Measurements from ENCODE around the gene EXOC3L1. TPM values are rescaled to one million over a fixed set of nuclear protein-coding genes. Genes with fewer than 3 reads are reported as not detected.

Gene EXOC3L1
- total RNA-seq, 2 experiments from 2014 or later, result not detected

DNA sequence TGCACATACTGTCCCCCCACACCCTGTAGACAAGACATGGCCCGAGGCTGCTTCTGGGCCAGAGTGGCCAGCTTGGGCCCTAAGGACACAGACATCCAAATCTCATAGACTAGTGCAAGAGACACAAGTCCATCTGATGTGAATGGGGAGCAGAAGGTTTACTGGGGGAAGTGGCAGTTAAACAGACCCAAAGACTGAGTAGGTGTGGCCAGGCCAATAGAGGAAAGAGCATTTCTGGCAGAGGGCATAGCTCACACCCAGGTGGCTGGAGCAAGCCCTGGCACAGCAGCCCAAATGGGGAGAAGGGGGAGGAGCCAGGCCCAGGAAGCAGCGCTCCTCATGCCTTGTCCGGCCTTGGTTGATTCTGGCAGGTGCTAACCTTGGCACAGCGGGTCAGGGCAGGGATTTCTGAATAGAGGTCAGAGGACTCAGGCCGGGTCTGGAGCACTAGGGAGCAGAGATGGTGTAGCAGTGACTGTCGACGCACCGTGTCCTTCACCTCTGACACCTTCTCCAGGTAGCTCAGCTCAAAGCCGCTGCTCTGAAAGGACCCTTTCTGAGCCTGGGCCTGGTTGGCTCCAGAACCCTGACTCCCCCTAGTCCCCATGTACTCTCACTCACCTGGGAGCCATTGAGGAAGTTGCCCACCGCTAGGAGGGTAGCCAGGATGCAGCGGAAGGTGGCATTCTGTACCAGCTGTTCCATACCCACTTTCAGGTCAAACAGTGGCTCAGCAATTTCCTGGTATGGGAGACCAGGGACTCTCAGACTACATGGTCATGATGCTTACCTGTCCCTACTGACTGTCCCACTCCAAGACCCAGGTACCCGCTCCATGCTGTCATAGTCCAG lies 41.1 kb upstream of the EXOC3L1 start:
- ATAC-seq (ENCODE audit: poor library complexity) (no peak), DNase-seq (no peak)
- H3K4me3 Mint-ChIP-seq, result no peak overlapping the region
- H3K4me1 Mint-ChIP-seq (ENCODE audit: low read depth), result peaks cover 23% of the 10 kb centered on the region
- no peaks in the 10 kb centered on the region for H3K9me3 ChIP-seq (ENCODE audit: control insufficient read depth in 1 of 2, insufficient read depth in 1 of 2, low read length in 2 of 2)
- H3K4me3 ChIP-seq (ENCODE audit: low read length), result no peak overlapping the region
- POLR2A ChIA-PET, result interaction anchor here (0.5 to 2.0 kb wide), 2 partner anchors 17 to 26 kb away, joined by 4 to 5 read pairs; no protein-coding TSS in a partner anchor
- H3K27me3 ChIP-seq (ENCODE audit: control insufficient read depth in 1 of 2, insufficient read depth in 2 of 2, low read length in 2 of 2), result no peaks in the 10 kb centered on the region
- TF ChIP-seq, protein P1, sequence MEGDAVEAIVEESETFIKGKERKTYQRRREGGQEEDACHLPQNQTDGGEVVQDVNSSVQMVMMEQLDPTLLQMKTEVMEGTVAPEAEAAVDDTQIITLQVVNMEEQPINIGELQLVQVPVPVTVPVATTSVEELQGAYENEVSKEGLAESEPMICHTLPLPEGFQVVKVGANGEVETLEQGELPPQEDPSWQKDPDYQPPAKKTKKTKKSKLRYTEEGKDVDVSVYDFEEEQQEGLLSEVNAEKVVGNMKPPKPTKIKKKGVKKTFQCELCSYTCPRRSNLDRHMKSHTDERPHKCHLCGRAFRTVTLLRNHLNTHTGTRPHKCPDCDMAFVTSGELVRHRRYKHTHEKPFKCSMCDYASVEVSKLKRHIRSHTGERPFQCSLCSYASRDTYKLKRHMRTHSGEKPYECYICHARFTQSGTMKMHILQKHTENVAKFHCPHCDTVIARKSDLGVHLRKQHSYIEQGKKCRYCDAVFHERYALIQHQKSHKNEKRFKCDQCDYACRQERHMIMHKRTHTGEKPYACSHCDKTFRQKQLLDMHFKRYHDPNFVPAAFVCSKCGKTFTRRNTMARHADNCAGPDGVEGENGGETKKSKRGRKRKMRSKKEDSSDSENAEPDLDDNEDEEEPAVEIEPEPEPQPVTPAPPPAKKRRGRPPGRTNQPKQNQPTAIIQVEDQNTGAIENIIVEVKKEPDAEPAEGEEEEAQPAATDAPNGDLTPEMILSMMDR (IDR thresholded peaks at IDR 0.05), result no peak
- no peak overlapping the region for H3K27ac ChIP-seq (ENCODE audit: low read depth in 1 of 2, low read length in 2 of 2)
- H3K27ac Mint-ChIP-seq, result no peak overlapping the region
- peaks cover 36% of the 10 kb centered on the region for H3K4me1 ChIP-seq (ENCODE audit: insufficient read depth, low read length)
- peaks cover 58% of the 10 kb centered on the region for H3K36me3 ChIP-seq (ENCODE audit: insufficient read depth, low read length)
- H3K27me3 Mint-ChIP-seq, result no peaks in the 10 kb centered on the region
- H3K36me3 Mint-ChIP-seq (ENCODE audit: low read depth), result peaks cover 69% of the 10 kb centered on the region
- intact Hi-C loops (cut with DNase I, micrococcal nuclease), result no loop called here
- CTCF ChIA-PET, result interaction anchor here (1.0 to 2.0 kb wide), 2 partner anchors 14 to 585 kb away, joined by 3 to 5 read pairs; no protein-coding TSS in a partner anchor
- H3K9me3 Mint-ChIP-seq, result no peaks in the 10 kb centered on the region

DNA sequence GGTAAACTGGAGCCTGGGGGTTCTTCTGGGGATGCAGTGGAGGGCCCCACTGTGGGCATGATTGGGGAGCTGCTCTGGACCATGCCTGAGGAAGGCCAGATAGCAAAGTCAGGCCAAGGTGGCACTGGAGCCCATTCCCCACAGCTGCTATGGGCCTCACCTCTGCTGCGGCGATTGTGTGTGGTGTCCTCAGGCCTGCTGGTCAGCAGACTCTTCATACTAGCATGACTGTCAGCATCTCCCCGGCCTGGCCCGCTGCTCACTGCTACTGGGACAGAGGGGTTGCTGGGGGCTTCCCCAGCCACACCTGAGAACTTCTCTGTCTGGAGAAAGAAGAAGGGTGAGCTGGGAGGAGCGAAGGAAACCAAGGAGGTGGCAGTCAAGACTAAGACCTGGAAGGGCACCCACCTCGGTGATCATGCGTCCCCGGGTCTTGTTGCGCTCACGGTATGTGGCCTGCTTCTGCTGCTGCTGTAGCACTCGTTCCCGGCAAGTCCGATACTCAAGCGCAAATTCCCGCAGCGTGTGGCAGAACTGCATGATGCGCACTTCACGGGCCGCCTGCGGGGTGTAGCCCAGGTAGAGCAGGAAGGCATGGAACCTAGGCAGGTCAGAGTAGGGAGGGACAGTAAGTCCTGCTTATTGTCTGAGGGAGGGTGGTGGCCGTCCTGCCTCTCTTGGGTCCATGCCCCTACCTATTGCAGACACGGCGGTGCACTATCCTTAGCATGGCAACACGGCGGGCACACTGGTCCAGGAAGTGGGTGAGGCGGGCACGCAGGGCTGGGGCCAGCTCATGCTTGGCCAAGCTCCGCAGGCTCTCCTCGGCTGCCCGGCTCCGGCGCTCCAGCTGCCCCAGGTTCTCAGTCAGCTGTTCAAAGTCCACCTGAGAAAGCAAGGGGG lies 40.2 kb upstream of the EXOC3L1 start:
- H3K9me3 ChIP-seq (ENCODE audit: control insufficient read depth in 1 of 2, insufficient read depth in 1 of 2, low read length in 2 of 2), result no peaks in the 10 kb centered on the region
- H3K4me1 ChIP-seq (ENCODE audit: insufficient read depth, low read length), result peaks cover 36% of the 10 kb centered on the region
- Mint-ChIP-seq H3K4me3 (peak overlapping the region; percentile 70), H3K9me3 (no peaks in the 10 kb centered on the region), H3K27me3 (no peaks in the 10 kb centered on the region), H3K27ac (no peak overlapping the region), H3K36me3 (ENCODE audit: low read depth) (peaks cover 67% of the 10 kb centered on the region), H3K4me1 (ENCODE audit: low read depth) (peaks cover 30% of the 10 kb centered on the region)
- POLR2A ChIA-PET, result interaction anchor here (3.9 kb wide), 1 partner anchor 17 kb away, joined by 81 read pairs; the partner anchor contains the start of genes FHOD1 and SLC9A5
- no peak overlapping the region for H3K4me3 ChIP-seq (ENCODE audit: low read length)
- CTCF ChIA-PET, result interaction anchor here (1.0 kb wide), 1 partner anchor 586 kb away, joined by 3 read pairs; no protein-coding TSS in a partner anchor
- peaks cover 52% of the 10 kb centered on the region for H3K36me3 ChIP-seq (ENCODE audit: insufficient read depth, low read length)
- TF ChIP-seq, protein P1 (IDR thresholded peaks at IDR 0.05), result no peak
- ATAC-seq (ENCODE audit: poor library complexity), result no peak
- no peaks in the 10 kb centered on the region for H3K27me3 ChIP-seq (ENCODE audit: control insufficient read depth in 1 of 2, insufficient read depth in 2 of 2, low read length in 2 of 2)
- intact Hi-C loops (cut with DNase I, micrococcal nuclease), result loop anchor here in 1 of 2 experiments (5.0 to 10.0 kb wide), 2 partner anchors 47 to 615 kb away; partner anchors contain the start of genes CENPT, NUTF2, PLEKHG4 and THAP11
- peak in 1 of 14 experiments; percentile 20 for DNase-seq
- no peak overlapping the region for H3K27ac ChIP-seq (ENCODE audit: low read depth in 1 of 2, low read length in 2 of 2)

DNA sequence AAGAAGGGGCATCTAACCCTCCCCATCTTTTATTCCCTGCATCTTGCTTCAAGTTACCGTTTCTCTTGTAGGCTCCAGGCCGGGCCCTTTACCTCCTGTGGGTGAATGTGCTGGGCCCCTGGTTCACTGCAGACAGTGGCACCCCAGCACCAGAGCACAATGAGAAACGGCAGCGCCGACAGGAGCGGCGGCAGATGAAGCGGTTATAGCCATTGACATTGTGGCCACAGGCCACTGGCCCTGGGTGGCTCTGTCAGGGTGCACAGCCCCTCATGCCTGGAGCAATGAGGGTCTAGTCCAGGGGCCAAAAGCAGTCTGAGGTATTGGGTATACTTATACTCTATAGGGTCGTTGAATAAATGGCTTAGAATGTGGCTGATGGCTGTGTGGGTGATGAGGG lies 39.0 kb upstream of the EXOC3L1 start:
- no peak overlapping the region for H3K4me3 ChIP-seq (ENCODE audit: low read length)
- ATAC-seq (ENCODE audit: poor library complexity) (no peak), DNase-seq (no peak)
- H3K27me3 Mint-ChIP-seq, result no peaks in the 10 kb centered on the region
- no peaks in the 10 kb centered on the region for H3K9me3 ChIP-seq (ENCODE audit: control insufficient read depth in 1 of 2, insufficient read depth in 1 of 2, low read length in 2 of 2)
- intact Hi-C loops (cut with DNase I, micrococcal nuclease), result loop anchor here in 1 of 2 experiments (1.0 to 10.0 kb wide), 3 partner anchors 15 to 616 kb away; partner anchors contain the start of genes CENPT, NUTF2, PLEKHG4 and THAP11
- no peaks in the 10 kb centered on the region for H3K27me3 ChIP-seq (ENCODE audit: control insufficient read depth in 1 of 2, insufficient read depth in 2 of 2, low read length in 2 of 2)
- peaks cover 42% of the 10 kb centered on the region for H3K4me1 ChIP-seq (ENCODE audit: insufficient read depth, low read length)
- POLR2A ChIA-PET, result interaction anchor here (3.9 kb wide), 1 partner anchor 18 kb away, joined by 81 read pairs; the partner anchor contains the start of genes FHOD1 and SLC9A5
- H3K36me3 Mint-ChIP-seq (ENCODE audit: low read depth), result peaks cover 59% of the 10 kb centered on the region
- TF ChIP-seq, protein P1 (IDR thresholded peaks at IDR 0.05), result no peak
- H3K27ac Mint-ChIP-seq, result no peak overlapping the region
- no peak overlapping the region for H3K27ac ChIP-seq (ENCODE audit: low read depth in 1 of 2, low read length in 2 of 2)
- H3K4me1 Mint-ChIP-seq (ENCODE audit: low read depth), result peaks cover 42% of the 10 kb centered on the region
- CTCF ChIA-PET, result interaction anchor here (2.7 kb wide), 1 partner anchor 17 kb away, joined by 31 read pairs; the partner anchor contains the start of gene FHOD1
- H3K36me3 ChIP-seq (ENCODE audit: insufficient read depth, low read length), result peaks cover 45% of the 10 kb centered on the region
- H3K9me3 Mint-ChIP-seq, result no peaks in the 10 kb centered on the region
- H3K4me3 Mint-ChIP-seq, result peak overlapping the region; percentile 99
